HEK293T (cell line): ENCODE data around the gene WIZ.
"Not testable (repeated sequence)": the region's sequence is repeated elsewhere in the genome, so short reads cannot be mapped to it uniquely, and the experiment has no call there.

Experiments
- CTCF ChIA-PET: fragments of 350-600 bp; formaldehyde crosslinking; extraction: SDS; loops from one replicate; lab custom pipeline; 2021; ENCODE audit warnings: antibody characterized with exemption, inconsistent platforms; lab: Yijun Ruan, JAX
- POLR2A ChIA-PET: fragments of 350-600 bp; formaldehyde crosslinking; extraction: SDS; loops from one replicate; lab custom pipeline; 2020; ENCODE audit warnings: antibody characterized with exemption, inconsistent platforms; lab: Yijun Ruan, JAX
- DNase-seq: peaks from one replicate; pipeline ENCODE4 v3.0.0; 2012; ENCODE audit warnings: mixed read lengths; ENCODE audit errors: extremely low spot score
- ARNT ChIP-seq: fragments of 450-650 bp; IDR thresholded peaks from 2 replicates; pipeline ENCODE4 v1.6.1; 2017; ENCODE audit warnings: mild to moderate bottlenecking
- BHLHE40 ChIP-seq: fragments of 450-650 bp; IDR thresholded peaks from 2 replicates; pipeline ENCODE4 v1.6.1; 2016; ENCODE audit warnings: mild to moderate bottlenecking, moderate library complexity, borderline replicate concordance
- CTBP1 ChIP-seq: fragments of 450-650 bp; IDR thresholded peaks from 2 replicates; pipeline ENCODE4 v1.6.1; 2016; ENCODE audit warnings: borderline replicate concordance
- ELF4 ChIP-seq: fragments of 450-650 bp; IDR thresholded peaks from 2 replicates; pipeline ENCODE4 v1.6.1; 2017; ENCODE audit warnings: antibody characterized with exemption
- FOXA1 ChIP-seq: fragments of 450-650 bp; IDR thresholded peaks from 2 replicates; pipeline ENCODE4 v1.6.1; 2016; ENCODE audit warnings: mild to moderate bottlenecking
- FOXK2 ChIP-seq: fragments of 450-650 bp; IDR thresholded peaks from 2 replicates; pipeline ENCODE4 v1.6.1; 2016; ENCODE audit warnings: mild to moderate bottlenecking
- FOXM1 ChIP-seq: fragments of 450-650 bp; IDR thresholded peaks from 2 replicates; pipeline ENCODE4 v1.6.1; 2017; ENCODE audit warnings: mild to moderate bottlenecking, borderline replicate concordance
- HDGF ChIP-seq: fragments of 450-650 bp; IDR thresholded peaks from 2 replicates; pipeline ENCODE4 v1.6.1; 2017; ENCODE audit warnings: antibody characterized with exemption, borderline replicate concordance
- L3MBTL2 ChIP-seq: fragments of 450-650 bp; conservative IDR thresholded peaks from 2 replicates; pipeline ENCODE4 v1.6.1; 2016; ENCODE audit warnings: mild to moderate bottlenecking
- NFRKB ChIP-seq: fragments of 450-650 bp; IDR thresholded peaks from 2 replicates; pipeline ENCODE4 v1.6.1; 2016; ENCODE audit warnings: mild to moderate bottlenecking, moderate library complexity
- PKNOX1 ChIP-seq: fragments of 450-650 bp; IDR thresholded peaks from 2 replicates; pipeline ENCODE4 v1.6.1; 2016
- SP1 ChIP-seq: fragments of 450-650 bp; IDR thresholded peaks from 2 replicates; pipeline ENCODE4 v1.6.1; 2017
- SUZ12 ChIP-seq: fragments of 450-650 bp; IDR thresholded peaks from 2 replicates; pipeline ENCODE4 v1.6.1; 2016; ENCODE audit warnings: mild to moderate bottlenecking
- TARDBP ChIP-seq: fragments of 450-650 bp; IDR thresholded peaks from 2 replicates; pipeline ENCODE4 v1.6.1; 2016
- ZNF384 ChIP-seq: fragments of 450-650 bp; IDR thresholded peaks from 2 replicates; pipeline ENCODE4 v1.6.1; 2016

Gene WIZ

GRCh38 chr19:15449620-15450527 is at the start of gene WIZ:
Gene WIZ (minus strand): TSS chr19:15449956. CDS start chr19:15448307, 1,649 bp downstream.
- CTCF ChIA-PET: no interaction called here
- POLR2A ChIA-PET: no interaction called here
- DNase-seq: peak; percentile 77
- TF ChIP-seq TARDBP: no peak
- TF ChIP-seq FOXM1: 0 out of 2 replicates have a peak, but pooled peaks have one; percentile 42

- ChIA-PET CTCF (no interaction called here), POLR2A (no interaction called here)
- peak; percentile 31 for DNase-seq
- TF ChIP-seq NFRKB (no peak), SUZ12 (no peak), TARDBP (no peak), PKNOX1 (peak; percentile 87), ZNF384 (no peak), L3MBTL2 (no peak)
These were observed 49.2 kb upstream of the WIZ start for GRCh38 chr19:15498910-15499309.

GRCh38 chr19:15498156-15498858 is 48.6 kb upstream of the WIZ start:
- CTCF ChIA-PET: no interaction called here
- DNase-seq: no peak
- no peak for TF ChIP-seq PKNOX1
- no peak for TF ChIP-seq TARDBP
- no peak for TF ChIP-seq ARNT
- TF ChIP-seq NFRKB: no peak
- TF ChIP-seq ZNF384: no peak
- no peak for TF ChIP-seq ELF4
- no peak for TF ChIP-seq FOXM1
- TF ChIP-seq FOXA1: no peak
- TF ChIP-seq SUZ12: no peak
- TF ChIP-seq SP1: no peak
- no peak for TF ChIP-seq HDGF
- TF ChIP-seq BHLHE40: no peak
- POLR2A ChIA-PET: no interaction called here

GRCh38 chr19:15495151-15495550 is 45.4 kb upstream of the WIZ start:
- CTCF ChIA-PET: no interaction called here
- no peak for DNase-seq
- POLR2A ChIA-PET: no interaction called here
- TF ChIP-seq SUZ12 (no peak), FOXA1 (no peak), ARNT (no peak), SP1 (no peak), HDGF (no peak), NFRKB (no peak), ZNF384 (no peak), PKNOX1 (no peak)

GRCh38 chr19:15488489-15489226 is 38.9 kb upstream of the WIZ start:
- no peak for TF ChIP-seq FOXM1
- no peak for TF ChIP-seq ARNT
- ChIA-PET CTCF (no interaction called here), POLR2A (interaction anchor here (0.9 kb wide), 1 partner anchor 9 kb away, joined by 3 read pairs; no protein-coding TSS in a partner anchor)
- no peak for DNase-seq

GRCh38 chr19:15487038-15487437 is 37.3 kb upstream of the WIZ start:
- ChIA-PET CTCF (no interaction called here), POLR2A (no interaction called here)
- no peak for TF ChIP-seq BHLHE40
- no peak for TF ChIP-seq SUZ12
- TF ChIP-seq PKNOX1: no peak
- TF ChIP-seq CTBP1: no peak
- no peak for TF ChIP-seq NFRKB
- TF ChIP-seq FOXK2: no peak
- no peak for TF ChIP-seq TARDBP
- DNase-seq: no peak

GRCh38 chr19:15485768-15486167 is 36.0 kb upstream of the WIZ start:
- CTCF ChIA-PET, DNase-seq, POLR2A ChIA-PET: not testable (repeated sequence)

GRCh38 chr19:15480996-15481395 is 31.2 kb upstream of the WIZ start:
- CTCF ChIA-PET, DNase-seq, POLR2A ChIA-PET: not testable (repeated sequence)
